ENCODE measurements around the gene HAO2.

HAO2 gene

GRCh38 chr1:119368554-119368953 lies at the start of gene HAO2:
Gene HAO2, plus strand, starts transcription at chr1:119368785. Its CDS starts 12,301 bp downstream, at chr1:119381086.
- H3K9ac ChIP-seq (ENCODE audit: low read depth, low read length): no peak within 1 kb of the TSS
- H3K36me3 ChIP-seq (ENCODE audit: insufficient read depth, low read length): no peaks in the 10 kb centered on the region
- TF ChIP-seq EZH2 (IDR thresholded peaks at IDR 0.05; ENCODE audit: borderline replicate concordance, low read depth, low read length, severe bottlenecking): no peak
- no peak for TF ChIP-seq CTCF (IDR thresholded peaks at IDR 0.05; ENCODE audit: borderline replicate concordance, extremely low read depth, low read length, poor library complexity, severe bottlenecking)
- H3K4me2 ChIP-seq (ENCODE audit: insufficient read depth, low read length): no peak within 1 kb of the TSS
- H3K79me2 ChIP-seq (ENCODE audit: insufficient read depth, low read length): no peaks in the 10 kb centered on the region
- no peaks in the 10 kb centered on the region for H4K20me1 ChIP-seq (ENCODE audit: insufficient read depth, low read length)
- peaks cover 14% of the 10 kb centered on the region for H3K27me3 ChIP-seq (ENCODE audit: insufficient read depth, low read length, poor library complexity)
- no peaks in the 10 kb centered on the region for H3K9me3 ChIP-seq (ENCODE audit: insufficient read depth, low read length, severe bottlenecking)
- DNase-seq (no peak), ATAC-seq (ENCODE audit: insufficient read depth, low read depth) (no peak)
- no peak within 1 kb of the TSS for H3K4me3 ChIP-seq (ENCODE audit: low read depth in 1 of 2, low read length in 2 of 2)
- H3K27ac ChIP-seq (ENCODE audit: low read length): no peak within 1 kb of the TSS
- no peaks in the 10 kb centered on the region for H3K4me1 ChIP-seq (ENCODE audit: insufficient read depth, low read length)
- no peak within 1 kb of the TSS for H2AFZ ChIP-seq (ENCODE audit: low read depth, low read length)

DNA sequence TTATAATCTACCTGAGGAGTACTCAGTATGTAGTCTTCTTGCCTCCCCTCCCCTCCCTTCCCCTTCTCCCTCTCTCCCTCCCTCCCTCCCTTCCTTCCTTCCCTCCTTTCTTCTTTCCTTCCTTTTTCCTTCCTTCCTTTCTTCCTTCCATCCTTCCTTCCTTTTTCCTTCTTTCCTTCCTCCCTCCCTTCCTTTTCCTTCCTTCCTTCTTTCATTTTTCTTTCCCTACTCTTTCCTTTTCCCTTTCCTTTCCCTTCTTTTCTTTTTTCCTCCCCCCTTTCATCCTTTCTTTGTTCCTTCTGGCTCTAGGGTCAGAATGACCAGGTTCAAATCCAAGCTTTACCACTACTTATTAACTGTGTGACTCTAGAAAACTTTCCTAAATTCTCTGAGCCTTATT lies 48.5 kb upstream of the HAO2 start:
- H3K4me2 ChIP-seq (ENCODE audit: insufficient read depth, low read length): no peak overlapping the region
- no peak overlapping the region for H3K27ac ChIP-seq (ENCODE audit: low read length)
- peaks cover 14% of the 10 kb centered on the region; the same call in 1 of the 2 replicates for H3K4me1 ChIP-seq (ENCODE audit: insufficient read depth, low read length)
- ATAC-seq (ENCODE audit: insufficient read depth, low read depth): no peak
- H3K79me2 ChIP-seq (ENCODE audit: insufficient read depth, low read length): no peaks in the 10 kb centered on the region
- no peaks in the 10 kb centered on the region for H4K20me1 ChIP-seq (ENCODE audit: insufficient read depth, low read length)
- H3K9me3 ChIP-seq (ENCODE audit: insufficient read depth, low read length, severe bottlenecking): no peaks in the 10 kb centered on the region
- DNase-seq: no peak
- H3K27me3 ChIP-seq (ENCODE audit: insufficient read depth, low read length, poor library complexity): no peaks in the 10 kb centered on the region
- no peak overlapping the region for H2AFZ ChIP-seq (ENCODE audit: low read depth, low read length)
- no peak for TF ChIP-seq EZH2 (IDR thresholded peaks at IDR 0.05; ENCODE audit: borderline replicate concordance, low read depth, low read length, severe bottlenecking)
- no peak for TF ChIP-seq CTCF (IDR thresholded peaks at IDR 0.05; ENCODE audit: borderline replicate concordance, extremely low read depth, low read length, poor library complexity, severe bottlenecking)
- H3K9ac ChIP-seq (ENCODE audit: low read depth, low read length): no peak overlapping the region
- no peak overlapping the region for H3K4me3 ChIP-seq (ENCODE audit: low read depth in 1 of 2, low read length in 2 of 2)
- no peaks in the 10 kb centered on the region for H3K36me3 ChIP-seq (ENCODE audit: insufficient read depth, low read length)

- no peak for TF ChIP-seq CTCF (IDR thresholded peaks at IDR 0.05; ENCODE audit: borderline replicate concordance, extremely low read depth, low read length, poor library complexity, severe bottlenecking)
- TF ChIP-seq EZH2 (IDR thresholded peaks at IDR 0.05; ENCODE audit: borderline replicate concordance, low read depth, low read length, severe bottlenecking): no peak
- no peaks in the 10 kb centered on the region for H3K79me2 ChIP-seq (ENCODE audit: insufficient read depth, low read length)
- no peaks in the 10 kb centered on the region for H3K9me3 ChIP-seq (ENCODE audit: insufficient read depth, low read length, severe bottlenecking)
- peaks cover 21% of the 10 kb centered on the region for H3K4me1 ChIP-seq (ENCODE audit: insufficient read depth, low read length)
- no peak for ATAC-seq (ENCODE audit: insufficient read depth, low read depth)
- H3K9ac ChIP-seq (ENCODE audit: low read depth, low read length): no peak overlapping the region
- no peak overlapping the region for H3K4me2 ChIP-seq (ENCODE audit: insufficient read depth, low read length)
- no peaks in the 10 kb centered on the region for H3K27me3 ChIP-seq (ENCODE audit: insufficient read depth, low read length, poor library complexity)
- H2AFZ ChIP-seq (ENCODE audit: low read depth, low read length): no peak overlapping the region
- H3K27ac ChIP-seq (ENCODE audit: low read length): no peak overlapping the region
- DNase-seq: no peak
- H3K4me3 ChIP-seq (ENCODE audit: low read depth in 1 of 2, low read length in 2 of 2): no peak overlapping the region
- H3K36me3 ChIP-seq (ENCODE audit: insufficient read depth, low read length): no peaks in the 10 kb centered on the region
- H4K20me1 ChIP-seq (ENCODE audit: insufficient read depth, low read length): no peaks in the 10 kb centered on the region
Observed at GRCh38 chr1:119321666-119322419, 46.7 kb upstream of the HAO2 start.
